Raji (cell line): ENCODE results near the gene ROS1.

ENCODE experiments used
- POLR2A ChIP-seq: IDR thresholded peaks from 2 replicates; pipeline ENCODE4 v1.6.1; 2011; ENCODE audit warnings: low read depth, low read length, control low read depth; ENCODE audit not compliant: insufficient read depth

Gene ROS1

DNA sequence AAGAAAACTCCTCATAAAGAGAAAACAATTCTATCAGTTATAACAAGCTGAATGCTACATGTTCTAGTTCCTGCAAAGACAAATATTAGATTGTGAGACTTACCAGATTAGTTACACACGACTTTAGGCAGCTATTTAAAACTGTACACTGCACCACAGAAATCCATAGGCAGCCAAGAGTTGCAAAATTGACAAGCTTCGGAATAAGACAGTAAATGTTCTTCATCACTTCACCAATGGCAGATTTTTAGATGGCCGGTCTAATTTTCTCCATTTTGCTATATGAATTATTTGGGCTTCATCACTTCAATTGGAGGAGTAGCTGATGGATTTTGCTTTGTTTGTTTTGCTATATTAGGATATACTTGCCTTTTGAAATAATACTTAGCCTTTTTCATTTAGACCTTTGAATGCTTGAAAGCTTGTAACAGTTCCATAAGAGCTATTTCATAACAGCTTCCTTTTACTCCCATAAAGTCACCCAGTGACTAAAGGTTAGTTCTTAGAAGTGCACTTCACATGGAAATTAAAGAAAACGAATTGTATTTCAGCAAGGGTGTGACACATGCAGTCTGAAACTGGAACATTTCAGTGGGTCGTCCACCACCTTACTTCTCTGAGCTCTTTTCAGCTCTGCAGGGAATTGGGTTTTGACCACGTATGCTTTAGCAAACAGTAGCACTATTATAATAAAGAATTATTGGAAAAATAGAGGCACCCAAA is at the start of gene ROS1:
TSS of gene ROS1 (minus strand) at position 512 of the 723 bp plus-strand sequence. CDS start at position 226, 286 bp downstream.
- no peak for TF ChIP-seq POLR2A

DNA sequence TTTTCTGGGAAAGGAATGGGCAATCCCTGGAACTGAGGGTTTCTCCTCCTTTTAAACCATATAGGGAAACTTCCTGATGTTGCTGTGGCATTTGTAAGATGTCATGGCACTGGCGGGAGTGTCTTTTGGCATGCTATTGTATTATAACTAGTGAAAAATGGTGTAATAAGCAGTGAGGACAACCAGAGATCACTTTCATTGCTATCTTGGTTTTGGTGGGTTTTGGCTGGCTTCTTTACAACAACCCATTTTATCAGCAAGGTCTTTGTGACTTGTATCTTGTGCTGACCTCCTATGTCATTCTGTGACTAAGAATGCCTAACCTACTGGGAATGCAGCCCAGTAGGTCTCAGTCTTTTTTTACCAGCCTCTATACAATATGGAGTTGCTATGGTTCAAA is 47.7 kb upstream of the ROS1 start:
- TF ChIP-seq POLR2A: no peak

DNA sequence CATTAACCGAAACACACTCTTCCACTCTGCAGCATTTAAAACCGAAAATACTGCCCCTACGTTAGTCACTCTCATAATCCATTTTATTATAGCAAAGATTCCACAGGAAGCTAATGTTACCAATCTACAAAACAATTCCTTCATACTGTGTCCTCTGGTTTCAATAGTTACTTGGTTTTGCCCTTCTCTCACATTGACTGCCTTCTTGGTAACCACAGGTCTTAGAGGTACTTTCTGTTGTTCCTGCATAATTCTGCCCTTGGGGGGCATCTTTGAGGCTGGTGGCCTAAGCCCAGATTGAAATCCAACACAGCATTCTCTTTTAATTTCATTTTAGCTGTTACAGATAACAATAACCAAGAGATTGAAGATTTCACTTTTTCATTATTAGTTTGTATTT is 46.9 kb upstream of the ROS1 start:
- TF ChIP-seq POLR2A: no peak

DNA sequence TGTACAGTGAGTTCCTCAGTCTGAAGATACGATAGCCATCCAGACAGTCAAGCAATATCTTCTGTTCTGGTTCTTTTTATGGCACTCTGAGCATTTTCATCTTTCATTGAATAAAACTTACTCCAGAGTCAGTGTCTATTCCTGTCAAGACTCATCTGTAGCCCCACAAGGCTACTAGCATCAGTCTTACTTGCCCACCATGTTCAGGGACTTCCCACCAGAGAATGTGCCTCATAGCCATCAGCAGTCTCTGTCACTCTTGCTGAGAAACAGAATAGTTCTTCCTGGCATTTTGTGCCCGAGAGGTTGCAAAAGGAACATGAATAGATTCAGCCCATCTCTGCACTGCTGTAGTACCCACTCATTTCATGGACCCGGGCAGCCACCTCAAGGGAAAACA is 44.0 kb upstream of the ROS1 start:
- no peak for TF ChIP-seq POLR2A

DNA sequence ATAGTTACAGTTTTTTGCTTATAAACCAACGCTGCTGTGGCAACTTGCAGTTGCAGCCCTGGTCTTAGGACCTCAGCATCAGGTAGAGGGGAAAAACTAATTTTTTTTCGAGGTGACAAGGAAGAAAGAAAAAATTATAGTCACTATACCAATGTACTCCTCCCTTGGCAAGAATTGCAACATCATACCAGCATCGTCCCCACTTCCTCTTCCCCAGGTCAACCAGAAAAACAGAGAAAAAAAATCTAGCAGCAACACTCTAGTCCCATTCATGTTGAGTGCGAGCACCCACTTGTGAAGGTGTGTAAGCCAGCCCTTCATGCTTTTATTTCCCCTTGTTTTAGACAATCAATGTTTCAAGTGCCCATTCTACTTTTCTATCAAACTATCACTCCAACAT is 43.6 kb upstream of the ROS1 start:
- no peak for TF ChIP-seq POLR2A

DNA sequence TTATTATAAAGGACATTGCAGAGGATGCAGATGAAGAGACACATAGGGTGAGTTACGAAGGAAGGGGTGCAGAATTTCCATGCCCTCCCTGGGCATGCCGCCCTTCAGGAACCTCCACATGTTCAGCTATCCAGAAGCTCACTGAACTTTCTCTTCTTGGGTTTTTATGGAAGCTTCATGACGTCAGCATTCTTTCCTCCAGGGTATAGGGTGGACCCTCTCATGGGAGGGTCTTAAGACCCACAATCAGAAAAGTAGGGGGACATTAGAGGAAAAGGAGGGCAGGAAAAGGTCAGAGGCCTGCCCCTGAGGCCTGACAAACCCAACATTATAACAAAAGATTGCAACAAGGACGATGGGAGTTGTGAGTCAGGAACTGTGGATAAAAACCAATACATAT is 42.1 kb upstream of the ROS1 start:
- TF ChIP-seq POLR2A: no peak

DNA sequence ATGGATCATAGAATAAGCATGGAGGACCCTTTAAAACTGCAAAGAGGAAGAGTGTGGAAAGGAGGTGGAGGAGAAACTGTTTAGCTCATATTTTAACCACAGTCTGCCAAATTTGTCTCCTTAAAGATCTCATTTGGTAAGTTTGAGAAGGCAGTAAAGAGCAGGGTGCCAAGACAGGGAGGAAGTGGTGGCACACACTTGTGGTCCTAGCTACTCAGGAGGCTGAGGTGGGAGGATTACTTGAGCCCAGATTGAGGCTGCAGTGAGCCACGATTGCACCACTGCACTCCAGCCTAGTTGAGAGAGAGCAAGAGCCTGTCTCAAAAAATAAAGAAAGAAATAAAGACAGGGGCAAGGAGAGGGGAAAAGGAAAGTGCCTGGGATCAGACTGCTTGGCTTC is 39.9 kb upstream of the ROS1 start:
- no peak for TF ChIP-seq POLR2A

DNA sequence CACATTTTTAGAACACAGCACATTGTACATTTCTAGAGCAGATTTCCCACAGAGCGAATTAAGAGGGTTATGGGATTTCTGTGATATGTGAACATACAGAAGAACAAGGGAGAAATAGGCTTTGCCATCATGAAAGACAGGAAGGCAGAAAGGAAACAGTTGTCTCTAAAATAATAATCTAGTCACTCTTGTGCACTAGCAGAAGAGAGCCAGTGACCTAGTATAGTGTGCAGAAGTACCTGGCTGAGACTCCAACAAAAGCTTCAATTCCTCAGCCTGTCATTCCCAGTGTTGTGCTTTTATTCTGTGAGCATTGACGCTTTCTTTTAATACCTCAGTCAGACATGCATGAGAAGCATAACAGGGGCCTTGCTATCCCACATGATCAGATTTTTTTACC is 39.0 kb upstream of the ROS1 start:
- no peak for TF ChIP-seq POLR2A

DNA sequence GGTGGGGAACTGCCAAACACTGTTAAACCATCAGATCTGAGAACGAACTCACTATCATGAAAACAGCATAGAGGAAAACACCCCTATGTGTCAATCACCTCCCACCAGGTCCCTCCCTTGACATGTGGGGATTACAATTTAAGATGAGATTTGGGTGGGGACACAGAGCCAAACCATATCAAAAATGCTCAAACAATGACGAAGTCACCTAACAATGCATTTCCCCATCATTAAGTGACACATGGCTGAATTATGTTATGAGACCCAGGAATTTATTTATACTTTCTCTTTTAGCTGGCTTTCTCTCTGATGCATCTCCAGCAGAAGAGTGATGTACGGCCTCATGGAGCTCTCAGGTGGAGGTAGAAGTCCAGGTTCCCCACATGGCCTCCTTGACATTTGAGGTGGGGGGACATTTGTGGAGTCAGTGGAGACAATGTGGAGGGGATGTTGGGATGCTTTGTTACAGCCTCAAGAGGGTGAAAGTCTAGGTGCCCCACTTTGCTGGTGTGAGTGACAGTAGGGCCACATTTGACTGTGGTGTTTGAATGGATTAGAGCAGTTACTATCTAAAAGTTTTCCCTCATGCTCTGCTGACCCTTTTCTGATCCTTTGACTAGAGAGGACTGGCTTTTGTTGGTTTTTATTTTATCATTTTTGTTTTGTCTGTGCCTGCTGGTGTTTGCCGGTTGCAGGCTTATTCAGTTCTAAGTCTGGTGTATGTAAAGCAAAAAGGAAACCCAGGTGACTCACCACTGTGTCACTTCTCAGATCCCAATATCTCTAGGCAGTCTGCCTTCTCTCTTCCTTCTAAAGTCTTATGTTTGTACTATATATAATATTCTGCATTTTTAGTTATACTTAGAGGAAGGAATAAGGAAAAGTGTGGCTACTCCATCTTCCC is 38.3 kb upstream of the ROS1 start:
- no peak for TF ChIP-seq POLR2A

DNA sequence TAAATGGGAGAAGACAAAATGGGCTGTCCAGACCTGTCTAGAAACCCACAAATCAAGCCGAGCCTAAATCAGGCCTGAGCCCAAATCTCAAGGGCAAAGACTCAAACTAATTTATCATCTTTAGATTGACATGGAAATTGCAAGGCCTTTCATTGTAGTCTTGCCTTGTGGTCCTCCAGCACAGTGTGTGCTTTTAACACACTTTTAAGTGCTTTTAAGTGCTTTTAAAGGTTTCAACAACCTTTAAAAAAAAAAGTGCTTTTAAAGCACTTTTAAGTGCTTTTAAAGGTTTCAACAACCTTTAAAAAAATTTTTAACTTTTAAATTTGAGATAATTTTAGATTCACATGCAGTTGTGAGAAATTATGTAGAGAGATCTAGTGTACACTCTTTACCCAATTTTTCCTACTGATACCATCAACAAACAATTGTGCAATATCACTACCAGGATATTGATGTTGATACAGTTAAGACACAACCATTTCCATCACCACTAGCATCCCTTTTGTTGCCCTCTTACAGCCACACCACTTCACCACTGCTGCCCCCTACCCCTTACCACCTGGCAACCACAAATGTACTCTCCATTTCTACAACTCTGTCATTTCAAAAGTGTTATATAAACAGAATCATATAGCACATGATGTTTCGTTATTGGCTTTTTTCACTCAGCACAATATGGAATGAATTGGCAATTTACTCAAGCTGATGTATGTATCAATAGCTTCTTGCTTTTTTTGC is 33.6 kb upstream of the ROS1 start:
- no peak for TF ChIP-seq POLR2A

DNA sequence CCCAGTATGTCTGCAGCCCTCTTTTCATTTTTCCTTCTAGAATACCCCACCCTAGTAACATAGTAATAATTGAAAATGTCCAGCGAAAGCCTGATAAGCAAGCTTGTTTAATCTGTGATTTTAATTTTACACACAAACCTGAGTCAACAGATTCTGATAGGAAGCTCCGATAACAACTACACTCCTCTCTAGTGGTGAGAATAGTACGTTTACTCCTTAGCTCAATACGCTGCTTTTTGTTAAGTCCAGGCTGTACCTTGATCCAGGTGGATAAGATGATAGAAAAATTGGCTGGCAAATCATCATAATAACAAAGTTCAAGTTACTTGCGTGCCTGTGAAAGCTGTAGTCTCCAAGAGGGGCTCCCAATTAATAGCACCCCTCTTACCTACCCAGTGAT is 31.3 kb upstream of the ROS1 start:
- no peak for TF ChIP-seq POLR2A

DNA sequence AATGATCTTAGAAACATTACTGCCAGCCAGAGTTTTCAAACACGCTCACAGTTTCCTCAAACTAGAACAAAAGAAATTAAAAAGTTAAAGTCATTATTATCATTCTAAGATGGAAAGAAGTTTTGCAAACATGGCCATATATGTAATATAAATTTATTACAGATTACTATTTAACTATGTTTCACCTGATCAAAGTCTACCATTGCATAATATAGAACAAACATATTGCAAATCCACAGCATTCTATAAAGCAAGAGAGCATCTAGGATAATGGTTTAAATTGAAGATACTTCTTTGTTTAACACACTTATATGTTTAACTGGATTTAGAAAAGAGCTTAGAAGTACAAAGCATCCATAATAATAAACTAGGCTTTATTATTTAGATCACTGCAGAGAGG is 30.5 kb upstream of the ROS1 start:
- TF ChIP-seq POLR2A: no peak

DNA sequence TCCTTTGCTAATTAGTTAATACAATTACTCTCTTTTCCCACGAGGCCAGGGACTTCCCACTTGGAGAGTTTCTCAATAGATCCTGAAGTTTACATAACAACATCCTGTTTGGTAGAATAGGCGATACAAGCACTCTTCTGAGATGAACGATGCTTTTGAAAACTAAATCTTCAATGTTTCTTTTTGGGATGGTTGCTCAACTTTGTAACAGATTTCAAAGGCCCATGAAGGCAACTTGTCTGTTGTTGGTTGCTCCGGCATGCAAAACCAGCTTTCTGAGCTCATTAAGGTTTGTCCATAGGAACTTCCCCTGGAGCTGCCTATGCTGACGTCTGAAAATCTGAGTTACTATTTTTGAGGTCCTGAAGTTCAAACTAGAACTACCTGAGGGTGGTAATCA is 25.9 kb upstream of the ROS1 start:
- TF ChIP-seq POLR2A: no peak

DNA sequence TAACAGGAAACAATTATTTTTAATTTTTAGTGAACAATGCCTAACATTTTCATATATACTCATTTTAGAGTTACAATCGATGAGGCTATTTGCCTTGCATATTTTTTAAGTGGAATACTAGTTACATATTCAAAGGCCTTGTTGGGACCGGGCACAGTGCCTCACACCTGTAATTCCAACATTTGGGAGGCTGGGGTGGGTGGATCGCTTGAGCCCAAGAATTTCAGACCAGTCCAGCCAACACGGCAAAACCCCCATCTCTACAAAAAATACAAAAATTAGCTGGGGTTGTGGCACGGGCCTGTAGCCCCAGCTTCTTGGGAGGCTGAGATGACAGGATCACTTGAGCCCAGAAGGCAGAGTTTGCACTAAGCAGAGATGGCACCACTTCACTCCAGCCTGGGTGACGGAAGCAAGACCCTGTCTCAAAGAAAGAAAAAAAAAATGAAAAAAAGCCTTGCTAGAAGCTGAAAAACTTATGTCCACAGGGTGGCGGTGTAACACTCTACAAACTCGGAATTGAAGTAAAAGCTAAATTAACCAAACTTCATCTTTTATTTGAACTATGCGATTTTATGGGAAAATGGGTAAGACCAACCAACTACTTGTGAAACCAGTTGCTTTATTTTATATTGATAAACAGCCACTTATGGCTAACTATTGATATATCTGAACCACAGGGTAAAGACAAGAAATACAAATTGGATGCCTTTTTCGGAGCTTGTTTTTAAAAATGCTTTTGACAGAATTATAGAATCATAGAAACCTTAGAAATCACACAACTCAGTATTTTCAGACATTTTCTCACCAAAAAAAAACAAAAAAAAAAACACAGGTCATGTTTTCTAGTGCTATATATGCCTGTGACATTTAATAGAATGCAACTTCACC is 24.1 kb upstream of the ROS1 start:
- no peak for TF ChIP-seq POLR2A
